Measurements from ENCODE around the gene NACC2. TPM values are rescaled to one million over a fixed set of nuclear protein-coding genes. Genes with fewer than 3 reads are reported as not detected.

Gene NACC2
- total RNA-seq, 4 donors from 2014 or later: 26.0 to 51.7 (median 43.5) TPM

GRCh38 chr9:136131629-136132511 is 36.8 kb upstream of the NACC2 start:
- DNase-seq: no peak
- H3K4me1 ChIP-seq: peaks cover 4% of the 10 kb centered on the region in 2 donors
- intact Hi-C loops (cut with DNase I; ENCODE audit: low total_unique reads) (no loop called here), in situ Hi-C loops (cut with MboI; ENCODE audit: low sequenced_read_pairs in 4 of 4) (no loop called here)
- TF ChIP-seq CTCF (IDR thresholded peaks at IDR 0.05 in 4 of 5, conservative IDR thresholded peaks at IDR 0.05 in 1 of 5) (no peak), POLR2A (IDR thresholded peaks at IDR 0.05) (no peak)
- no peak overlapping the region for H3K27ac ChIP-seq
- H3K4me3 ChIP-seq: no peak overlapping the region
- no peaks in the 10 kb centered on the region for H3K36me3 ChIP-seq
- no peaks in the 10 kb centered on the region for H3K9me3 ChIP-seq
- no peak for ATAC-seq
- H3K27me3 ChIP-seq: peaks cover 54 to 74% (median 70%) of the 10 kb centered on the region in 3 donors

GRCh38 chr9:136129176-136129575 is 34.1 kb upstream of the NACC2 start:
- no peaks in the 10 kb centered on the region for H3K9me3 ChIP-seq
- no peaks in the 10 kb centered on the region for H3K36me3 ChIP-seq
- intact Hi-C loops (cut with DNase I; ENCODE audit: low total_unique reads): no loop called here
- no peak overlapping the region for H3K4me3 ChIP-seq
- H3K27me3 ChIP-seq: peaks cover 29 to 47% (median 46%) of the 10 kb centered on the region in 3 donors
- in situ Hi-C loops (cut with MboI; ENCODE audit: low sequenced_read_pairs in 4 of 4): no loop called here
- ATAC-seq (no peak), DNase-seq (no peak)
- no peak overlapping the region for H3K27ac ChIP-seq
- TF ChIP-seq CTCF (IDR thresholded peaks at IDR 0.05 in 4 of 5, conservative IDR thresholded peaks at IDR 0.05 in 1 of 5) (no peak), POLR2A (IDR thresholded peaks at IDR 0.05) (no peak)
- peaks cover 4% of the 10 kb centered on the region in 2 donors for H3K4me1 ChIP-seq

- intact Hi-C loops (cut with DNase I; ENCODE audit: low total_unique reads) (no loop called here), in situ Hi-C loops (cut with MboI; ENCODE audit: low sequenced_read_pairs in 4 of 4) (no loop called here)
- peaks cover 3 to 4% of the 10 kb centered on the region in 2 donors for H3K4me1 ChIP-seq
- no peak overlapping the region for H3K4me3 ChIP-seq
- peaks cover 22 to 40% (median 39%) of the 10 kb centered on the region in 3 donors for H3K27me3 ChIP-seq
- DNase-seq: no peak
- TF ChIP-seq POLR2A (IDR thresholded peaks at IDR 0.05) (no peak), CTCF (IDR thresholded peaks at IDR 0.05 in 4 of 5, conservative IDR thresholded peaks at IDR 0.05 in 1 of 5) (no peak)
- ATAC-seq: no peak
- H3K27ac ChIP-seq: no peak overlapping the region
- H3K9me3 ChIP-seq: no peaks in the 10 kb centered on the region
- H3K36me3 ChIP-seq: no peaks in the 10 kb centered on the region
Observed at GRCh38 chr9:136128436-136128835, 33.3 kb upstream of the NACC2 start.

DNA sequence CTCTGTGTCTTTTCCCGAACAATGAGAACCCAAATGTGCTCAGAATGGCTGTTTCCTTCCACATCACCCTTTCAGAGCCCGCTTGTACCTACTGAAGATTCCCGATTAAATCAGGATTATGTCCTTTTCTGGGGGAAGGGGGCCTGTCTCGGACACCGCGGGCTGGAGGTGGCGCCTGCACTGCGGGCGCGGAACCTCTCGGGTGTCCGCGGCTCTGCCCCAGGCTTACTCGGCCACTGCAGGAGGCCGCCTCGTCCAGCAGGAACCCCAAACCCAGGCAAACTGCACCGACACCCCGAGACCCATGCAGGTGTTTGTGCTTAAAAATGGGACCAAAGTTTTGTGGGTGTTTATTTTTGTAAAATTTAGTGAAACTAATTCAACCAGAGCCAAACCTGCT is 32.2 kb upstream of the NACC2 start:
- in situ Hi-C loops (cut with MboI; ENCODE audit: low sequenced_read_pairs in 4 of 4): no loop called here
- no peak overlapping the region for H3K27ac ChIP-seq
- no peaks in the 10 kb centered on the region for H3K9me3 ChIP-seq
- intact Hi-C loops (cut with DNase I; ENCODE audit: low total_unique reads): no loop called here
- peaks cover 4 to 7% of the 10 kb centered on the region in 2 donors for H3K4me1 ChIP-seq
- no peaks in the 10 kb centered on the region for H3K36me3 ChIP-seq
- DNase-seq: no peak
- no peak for TF ChIP-seq POLR2A (IDR thresholded peaks at IDR 0.05)
- no peak for TF ChIP-seq CTCF (IDR thresholded peaks at IDR 0.05 in 4 of 5, conservative IDR thresholded peaks at IDR 0.05 in 1 of 5)
- no peak overlapping the region for H3K4me3 ChIP-seq
- ATAC-seq: no peak
- H3K27me3 ChIP-seq: peaks cover 13 to 32% (median 32%) of the 10 kb centered on the region in 3 donors

Data from gastrocnemius medialis (tissue), 4 donors.